ENCODE results near the gene ARHGEF33. TPM values are rescaled to one million over a fixed set of nuclear protein-coding genes. Genes with fewer than 3 reads are reported as not detected.

Gene ARHGEF33
- total and polyA plus RNA-seq, 10 donors, result 0.04 to 2.0 (median 0.40) TPM

DNA sequence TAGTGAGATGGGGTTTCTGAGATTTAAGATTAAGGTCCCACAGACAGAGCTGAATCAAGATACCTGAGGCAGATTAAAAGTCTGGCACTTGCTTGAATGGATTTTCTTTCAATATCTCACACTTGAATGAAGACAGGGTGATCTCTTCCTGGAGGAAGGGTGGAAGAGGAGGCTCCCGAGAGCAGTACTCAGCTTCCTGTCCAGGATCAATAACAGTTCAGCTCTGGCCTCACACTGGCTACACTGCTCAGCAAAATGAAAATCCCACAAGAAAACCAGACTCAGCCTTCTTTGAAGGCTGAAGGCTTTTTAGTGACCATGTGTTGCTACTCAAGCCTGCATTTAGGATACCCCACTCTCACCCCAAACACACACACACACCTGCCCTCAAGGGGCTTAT is 11.1 kb downstream of the ARHGEF33 start:
- no peaks in the 10 kb centered on the region for H3K9me3 ChIP-seq
- H3K27me3 ChIP-seq (replicated peaks in 1 of 7), result no peaks in the 10 kb centered on the region
- TF ChIP-seq POLR2AphosphoS5 (IDR thresholded peaks at IDR 0.05) (no peak), POLR2A (IDR thresholded peaks at IDR 0.05) (no peak)
- H3K4me1 ChIP-seq, result no peaks in the 10 kb centered on the region
- whole genome bisulfite sequencing, 5 donors, result 69 to 91% (median 83%) methylated on average over 1 of the region's 1 CpG
- no peaks in the 10 kb centered on the region for H3K36me3 ChIP-seq
- no peak overlapping the region for H3K4me3 ChIP-seq
- intact Hi-C loops (cut with DNase I; ENCODE audit: low total_unique reads), result no loop called here
- no peak for DNase-seq
- no peak overlapping the region for H3K27ac ChIP-seq

DNA sequence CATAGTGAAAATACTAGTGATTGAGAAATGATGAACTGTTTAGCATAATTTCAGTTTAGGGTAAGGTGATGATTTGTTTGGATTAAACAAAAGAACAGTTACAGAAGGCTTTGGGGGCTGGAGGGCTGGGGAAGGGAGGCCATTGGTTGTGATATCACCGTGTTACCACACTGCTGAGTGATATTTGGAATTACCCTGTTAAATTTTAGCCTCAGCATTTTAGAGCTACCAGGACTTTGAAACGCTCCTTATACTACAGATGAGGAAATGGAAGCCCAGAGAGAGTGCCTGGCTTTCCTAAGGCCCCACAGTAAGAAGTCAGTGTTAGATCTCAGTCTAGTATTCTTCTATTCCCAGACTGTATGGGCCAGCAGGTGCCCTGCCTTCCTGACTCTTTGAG is 15.6 kb downstream of the ARHGEF33 start:
- intact Hi-C loops (cut with DNase I; ENCODE audit: low total_unique reads), result no loop called here
- TF ChIP-seq POLR2AphosphoS5 (IDR thresholded peaks at IDR 0.05), result no peak
- TF ChIP-seq, protein P1, sequence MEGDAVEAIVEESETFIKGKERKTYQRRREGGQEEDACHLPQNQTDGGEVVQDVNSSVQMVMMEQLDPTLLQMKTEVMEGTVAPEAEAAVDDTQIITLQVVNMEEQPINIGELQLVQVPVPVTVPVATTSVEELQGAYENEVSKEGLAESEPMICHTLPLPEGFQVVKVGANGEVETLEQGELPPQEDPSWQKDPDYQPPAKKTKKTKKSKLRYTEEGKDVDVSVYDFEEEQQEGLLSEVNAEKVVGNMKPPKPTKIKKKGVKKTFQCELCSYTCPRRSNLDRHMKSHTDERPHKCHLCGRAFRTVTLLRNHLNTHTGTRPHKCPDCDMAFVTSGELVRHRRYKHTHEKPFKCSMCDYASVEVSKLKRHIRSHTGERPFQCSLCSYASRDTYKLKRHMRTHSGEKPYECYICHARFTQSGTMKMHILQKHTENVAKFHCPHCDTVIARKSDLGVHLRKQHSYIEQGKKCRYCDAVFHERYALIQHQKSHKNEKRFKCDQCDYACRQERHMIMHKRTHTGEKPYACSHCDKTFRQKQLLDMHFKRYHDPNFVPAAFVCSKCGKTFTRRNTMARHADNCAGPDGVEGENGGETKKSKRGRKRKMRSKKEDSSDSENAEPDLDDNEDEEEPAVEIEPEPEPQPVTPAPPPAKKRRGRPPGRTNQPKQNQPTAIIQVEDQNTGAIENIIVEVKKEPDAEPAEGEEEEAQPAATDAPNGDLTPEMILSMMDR (IDR thresholded peaks at IDR 0.05 in 8 of 11, conservative IDR thresholded peaks at IDR 0.05 in 3 of 11), result no peak
- TF ChIP-seq POLR2A (IDR thresholded peaks at IDR 0.05), result no peak
- no peak for DNase-seq
- Histone ChIP-seq H3K9me3 (no peaks in the 10 kb centered on the region), H3K27ac (no peak overlapping the region), H3K4me1 (no peaks in the 10 kb centered on the region), H3K36me3 (no peaks in the 10 kb centered on the region), H3K4me3 (no peak overlapping the region), H3K27me3 (replicated peaks in 1 of 7) (no peaks in the 10 kb centered on the region)
- WGBS, 5 donors, result 67 to 88% (median 77%) methylated on average over 2 of the region's 2 CpGs

DNA sequence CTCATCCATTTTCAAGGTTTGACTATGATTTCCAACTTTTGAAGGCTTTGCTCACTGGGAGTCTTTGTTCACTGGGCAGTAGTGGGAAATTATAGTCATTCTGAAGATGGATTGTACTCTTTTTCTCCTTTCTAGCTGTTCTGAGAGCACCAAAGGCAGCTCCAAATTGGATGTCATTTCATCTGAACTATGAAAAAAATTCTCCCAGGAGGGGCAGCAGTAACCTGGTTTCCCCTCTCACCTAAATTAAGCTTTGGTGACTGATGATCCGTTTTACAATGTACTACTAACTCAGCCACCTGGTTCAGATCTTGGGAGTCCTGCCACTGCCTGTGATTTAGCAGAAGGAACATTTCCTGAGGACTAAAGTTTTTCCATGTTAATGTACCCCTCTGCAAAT is 17.6 kb downstream of the ARHGEF33 start:
- no peak overlapping the region for H3K27ac ChIP-seq
- no peak for DNase-seq
- no peaks in the 10 kb centered on the region for H3K9me3 ChIP-seq
- H3K4me3 ChIP-seq, result no peak overlapping the region
- H3K36me3 ChIP-seq, result no peaks in the 10 kb centered on the region
- intact Hi-C loops (cut with DNase I; ENCODE audit: low total_unique reads), result no loop called here
- TF ChIP-seq POLR2AphosphoS5 (IDR thresholded peaks at IDR 0.05) (no peak), POLR2A (IDR thresholded peaks at IDR 0.05) (no peak)
- TF ChIP-seq, protein P1 (IDR thresholded peaks at IDR 0.05 in 8 of 11, conservative IDR thresholded peaks at IDR 0.05 in 3 of 11), result no peak
- WGBS, 5 donors, result 68 to 83% (median 69%) methylated on average over 1 of the region's 1 CpG
- no peaks in the 10 kb centered on the region for H3K4me1 ChIP-seq
- H3K27me3 ChIP-seq (replicated peaks in 1 of 7), result no peaks in the 10 kb centered on the region

DNA sequence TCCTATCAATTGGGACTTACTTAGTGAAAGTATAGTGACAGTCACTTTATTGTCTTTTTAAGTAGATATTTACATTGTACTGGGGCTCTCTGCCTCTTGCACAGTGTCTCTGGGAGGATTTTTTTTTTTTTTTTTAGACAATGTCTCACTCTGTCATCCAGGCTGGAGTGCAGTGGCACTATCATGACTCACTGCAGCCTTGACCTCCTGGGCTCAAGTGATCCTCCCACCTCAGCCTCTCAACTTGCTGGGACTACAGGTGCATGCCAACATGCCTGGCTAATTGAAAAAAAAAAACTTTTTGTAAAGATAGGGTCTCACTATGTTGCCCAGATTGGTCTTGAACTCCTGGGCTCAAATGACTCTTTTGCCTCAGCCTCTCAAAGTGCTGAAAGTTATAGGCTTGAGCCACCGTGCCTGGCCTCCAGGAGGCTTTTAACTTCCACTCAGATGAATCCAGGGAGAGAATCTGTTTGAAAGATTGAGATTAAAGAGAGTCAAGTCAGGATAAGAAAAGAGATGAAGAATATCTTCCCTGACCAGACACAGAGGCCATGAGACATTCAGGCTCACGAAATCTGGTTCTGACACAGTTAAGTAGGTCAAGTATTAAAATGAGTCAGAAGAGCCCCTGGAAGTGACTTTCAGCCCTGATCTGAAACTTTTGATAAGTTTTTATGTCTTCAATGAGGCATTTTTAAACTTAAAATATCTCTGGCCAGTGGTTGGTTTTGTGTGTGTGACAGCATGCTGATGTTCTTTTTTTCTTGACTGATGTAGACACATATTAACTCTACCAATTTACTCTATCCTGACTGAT is 18.3 kb downstream of the ARHGEF33 start:
- Histone ChIP-seq H3K9me3 (no peaks in the 10 kb centered on the region), H3K36me3 (no peaks in the 10 kb centered on the region), H3K27ac (no peak overlapping the region), H3K4me3 (no peak overlapping the region), H3K27me3 (replicated peaks in 1 of 7) (no peaks in the 10 kb centered on the region), H3K4me1 (no peaks in the 10 kb centered on the region)
- WGBS, 5 donors, result 58 to 78% (median 69%) methylated on average over 2 of the region's 2 CpGs
- DNase-seq, result no peak
- no peak for TF ChIP-seq POLR2AphosphoS5 (IDR thresholded peaks at IDR 0.05)
- no peak for TF ChIP-seq POLR2A (IDR thresholded peaks at IDR 0.05)
- TF ChIP-seq, protein P1 (IDR thresholded peaks at IDR 0.05 in 8 of 11, conservative IDR thresholded peaks at IDR 0.05 in 3 of 11), result no peak
- intact Hi-C loops (cut with DNase I; ENCODE audit: low total_unique reads), result no loop called here

Data from spleen (tissue), 11 donors.